Measurements from ENCODE around the gene LDLRAD3.

The LDLRAD3 gene

GRCh38 chr11:36047344-36047743 is 103.5 kb downstream of the LDLRAD3 start:
- peaks cover 8% of the 10 kb centered on the region for H3K4me1 ChIP-seq (ENCODE audit: control insufficient read depth, insufficient read depth, low read length, poor library complexity, severe bottlenecking)
- H3K27ac ChIP-seq (ENCODE audit: low read depth, low read length, severe bottlenecking) = no peak overlapping the region
- WGBS, 2 experiments (ENCODE audit: insufficient coverage in 2 of 2) = 63 to 100% methylated on average over 1 of the region's 2 CpGs
- no peaks in the 10 kb centered on the region for H3K9me3 ChIP-seq (ENCODE audit: control insufficient read depth, low read length)
- no peak overlapping the region for H3K4me3 ChIP-seq (ENCODE audit: extremely low read depth, insufficient read depth, low read length, poor library complexity, severe bottlenecking)
- H3K36me3 ChIP-seq (ENCODE audit: control insufficient read depth, insufficient read depth, low read length) = peaks cover 17% of the 10 kb centered on the region

GRCh38 chr11:36048496-36049247 is 104.8 kb downstream of the LDLRAD3 start:
- WGBS, 2 experiments (ENCODE audit: insufficient coverage in 2 of 2) = 80% methylated on average over 1 of the region's 5 CpGs; no CpG with 5 or more reads in 1 of the 2 experiments

GRCh38 chr11:36051235-36052144 is 107.6 kb downstream of the LDLRAD3 start:
- H3K36me3 ChIP-seq (ENCODE audit: control insufficient read depth, insufficient read depth, low read length) = peaks cover 12% of the 10 kb centered on the region
- 86 to 87% methylated on average over 4 to 6 of the region's 8 CpGs for WGBS, 2 experiments (ENCODE audit: insufficient coverage in 2 of 2)
- H3K9me3 ChIP-seq (ENCODE audit: control insufficient read depth, low read length) = no peaks in the 10 kb centered on the region
- no peak overlapping the region for H3K4me3 ChIP-seq (ENCODE audit: extremely low read depth, insufficient read depth, low read length, poor library complexity, severe bottlenecking)
- H3K27ac ChIP-seq (ENCODE audit: low read depth, low read length, severe bottlenecking) = no peak overlapping the region
- H3K4me1 ChIP-seq (ENCODE audit: control insufficient read depth, insufficient read depth, low read length, poor library complexity, severe bottlenecking) = peaks cover 7% of the 10 kb centered on the region

More at GRCh38 chr11:36048496-36049247, 104.8 kb downstream of the LDLRAD3 start:
- H3K36me3 ChIP-seq (ENCODE audit: control insufficient read depth, insufficient read depth, low read length) = peaks cover 19% of the 10 kb centered on the region
- H3K9me3 ChIP-seq (ENCODE audit: control insufficient read depth, low read length) = no peaks in the 10 kb centered on the region
- peak overlapping the region; percentile 55 for H3K27ac ChIP-seq (ENCODE audit: low read depth, low read length, severe bottlenecking)
- no peak overlapping the region for H3K4me3 ChIP-seq (ENCODE audit: extremely low read depth, insufficient read depth, low read length, poor library complexity, severe bottlenecking)
- peaks cover 7% of the 10 kb centered on the region for H3K4me1 ChIP-seq (ENCODE audit: control insufficient read depth, insufficient read depth, low read length, poor library complexity, severe bottlenecking)

- Histone ChIP-seq H3K4me3 (ENCODE audit: extremely low read depth, insufficient read depth, low read length, poor library complexity, severe bottlenecking) (no peak overlapping the region), H3K4me1 (ENCODE audit: control insufficient read depth, insufficient read depth, low read length, poor library complexity, severe bottlenecking) (peaks cover 7% of the 10 kb centered on the region), H3K27ac (ENCODE audit: low read depth, low read length, severe bottlenecking) (no peak overlapping the region), H3K9me3 (ENCODE audit: control insufficient read depth, low read length) (no peaks in the 10 kb centered on the region), H3K36me3 (ENCODE audit: control insufficient read depth, insufficient read depth, low read length) (peaks cover 16% of the 10 kb centered on the region)
- 94 to 100% methylated on average over 1 to 4 of the region's 5 CpGs for WGBS, 2 experiments (ENCODE audit: insufficient coverage in 2 of 2)
Observed at GRCh38 chr11:36053281-36053680, 109.4 kb downstream of the LDLRAD3 start.

- H3K9me3 ChIP-seq (ENCODE audit: control insufficient read depth, low read length) = no peaks in the 10 kb centered on the region
- no peak overlapping the region for H3K27ac ChIP-seq (ENCODE audit: low read depth, low read length, severe bottlenecking)
Observed at GRCh38 chr11:36053862-36054261, 110.0 kb downstream of the LDLRAD3 start.

GRCh38 chr11:36054628-36055027 is 110.8 kb downstream of the LDLRAD3 start:
- H3K36me3 ChIP-seq (ENCODE audit: control insufficient read depth, insufficient read depth, low read length) = peaks cover 24% of the 10 kb centered on the region
- H3K27ac ChIP-seq (ENCODE audit: low read depth, low read length, severe bottlenecking) = no peak overlapping the region
- WGBS, 2 experiments (ENCODE audit: insufficient coverage in 2 of 2) = 75 to 100% methylated on average over 1 of the region's 1 CpG
- no peaks in the 10 kb centered on the region for H3K4me1 ChIP-seq (ENCODE audit: control insufficient read depth, insufficient read depth, low read length, poor library complexity, severe bottlenecking)
- no peak overlapping the region for H3K4me3 ChIP-seq (ENCODE audit: extremely low read depth, insufficient read depth, low read length, poor library complexity, severe bottlenecking)
- peaks cover 5% of the 10 kb centered on the region for H3K9me3 ChIP-seq (ENCODE audit: control insufficient read depth, low read length)

More at GRCh38 chr11:36053862-36054261, 110.0 kb downstream of the LDLRAD3 start:
- H3K36me3 ChIP-seq (ENCODE audit: control insufficient read depth, insufficient read depth, low read length) = peaks cover 17% of the 10 kb centered on the region
- no peak overlapping the region for H3K4me3 ChIP-seq (ENCODE audit: extremely low read depth, insufficient read depth, low read length, poor library complexity, severe bottlenecking)
- 89 to 100% methylated on average over 2 of the region's 3 CpGs for WGBS, 2 experiments (ENCODE audit: insufficient coverage in 2 of 2)
- peaks cover 6% of the 10 kb centered on the region for H3K4me1 ChIP-seq (ENCODE audit: control insufficient read depth, insufficient read depth, low read length, poor library complexity, severe bottlenecking)

- Histone ChIP-seq H3K4me3 (ENCODE audit: extremely low read depth, insufficient read depth, low read length, poor library complexity, severe bottlenecking) (no peak overlapping the region), H3K27ac (ENCODE audit: low read depth, low read length, severe bottlenecking) (no peak overlapping the region), H3K9me3 (ENCODE audit: control insufficient read depth, low read length) (peaks cover 7% of the 10 kb centered on the region), H3K36me3 (ENCODE audit: control insufficient read depth, insufficient read depth, low read length) (peaks cover 18% of the 10 kb centered on the region), H3K4me1 (ENCODE audit: control insufficient read depth, insufficient read depth, low read length, poor library complexity, severe bottlenecking) (no peaks in the 10 kb centered on the region)
- 83 to 87% methylated on average over 8 of the region's 8 CpGs for WGBS, 2 experiments (ENCODE audit: insufficient coverage in 2 of 2)
Observed at GRCh38 chr11:36056160-36056751, 112.4 kb downstream of the LDLRAD3 start.

GRCh38 chr11:36057379-36058042 is 113.6 kb downstream of the LDLRAD3 start:
- Histone ChIP-seq H3K27ac (ENCODE audit: low read depth, low read length, severe bottlenecking) (no peak overlapping the region), H3K4me1 (ENCODE audit: control insufficient read depth, insufficient read depth, low read length, poor library complexity, severe bottlenecking) (no peaks in the 10 kb centered on the region), H3K4me3 (ENCODE audit: extremely low read depth, insufficient read depth, low read length, poor library complexity, severe bottlenecking) (no peak overlapping the region), H3K9me3 (ENCODE audit: control insufficient read depth, low read length) (peaks cover 7% of the 10 kb centered on the region), H3K36me3 (ENCODE audit: control insufficient read depth, insufficient read depth, low read length) (peaks cover 17% of the 10 kb centered on the region)
- WGBS, 2 experiments (ENCODE audit: insufficient coverage in 2 of 2) = 99% methylated on average over 8 of the region's 9 CpGs

- Histone ChIP-seq H3K36me3 (ENCODE audit: control insufficient read depth, insufficient read depth, low read length) (peaks cover 15% of the 10 kb centered on the region), H3K9me3 (ENCODE audit: control insufficient read depth, low read length) (peaks cover 7% of the 10 kb centered on the region), H3K4me1 (ENCODE audit: control insufficient read depth, insufficient read depth, low read length, poor library complexity, severe bottlenecking) (no peaks in the 10 kb centered on the region), H3K4me3 (ENCODE audit: extremely low read depth, insufficient read depth, low read length, poor library complexity, severe bottlenecking) (no peak overlapping the region), H3K27ac (ENCODE audit: low read depth, low read length, severe bottlenecking) (no peak overlapping the region)
- 98 to 100% methylated on average over 3 to 4 of the region's 4 CpGs for WGBS, 2 experiments (ENCODE audit: insufficient coverage in 2 of 2)
Observed at GRCh38 chr11:36059660-36060059, 115.8 kb downstream of the LDLRAD3 start.

- Histone ChIP-seq H3K4me1 (ENCODE audit: control insufficient read depth, insufficient read depth, low read length, poor library complexity, severe bottlenecking) (no peaks in the 10 kb centered on the region), H3K27ac (ENCODE audit: low read depth, low read length, severe bottlenecking) (no peak overlapping the region), H3K36me3 (ENCODE audit: control insufficient read depth, insufficient read depth, low read length) (peaks cover 19% of the 10 kb centered on the region), H3K9me3 (ENCODE audit: control insufficient read depth, low read length) (peaks cover 11% of the 10 kb centered on the region), H3K4me3 (ENCODE audit: extremely low read depth, insufficient read depth, low read length, poor library complexity, severe bottlenecking) (no peak overlapping the region)
- WGBS, 2 experiments (ENCODE audit: insufficient coverage in 2 of 2) = 95 to 100% methylated on average over 4 to 7 of the region's 7 CpGs
Observed at GRCh38 chr11:36060926-36061325, 117.1 kb downstream of the LDLRAD3 start.
